ENCODE data around the gene DNAH6.

DNA sequence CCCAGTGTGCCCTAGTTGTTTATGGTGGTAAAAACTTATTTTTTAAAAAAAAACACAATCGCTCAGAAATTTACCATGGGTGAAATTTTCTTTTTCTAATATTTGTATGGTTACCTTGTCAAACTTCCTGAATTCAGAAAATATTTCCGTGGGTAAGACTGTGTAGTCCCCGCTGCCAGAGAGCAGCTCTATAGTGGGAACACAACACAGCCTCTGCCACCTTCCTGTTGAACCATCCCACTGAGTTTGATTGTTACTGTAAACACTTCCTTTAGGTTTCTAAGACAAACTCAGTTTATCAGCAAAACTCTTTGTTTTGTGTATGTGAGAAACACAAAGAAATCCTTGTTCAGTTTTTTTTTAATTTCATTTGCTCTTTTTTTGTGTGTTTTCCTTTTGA is 17.9 kb downstream of the DNAH6 start:
- TF ChIP-seq TCF7L2 (IDR thresholded peaks at IDR 0.05; ENCODE audit: borderline replicate concordance, extremely low read depth, insufficient read depth, insufficient read length) = no peak
- TF ChIP-seq, protein P1, sequence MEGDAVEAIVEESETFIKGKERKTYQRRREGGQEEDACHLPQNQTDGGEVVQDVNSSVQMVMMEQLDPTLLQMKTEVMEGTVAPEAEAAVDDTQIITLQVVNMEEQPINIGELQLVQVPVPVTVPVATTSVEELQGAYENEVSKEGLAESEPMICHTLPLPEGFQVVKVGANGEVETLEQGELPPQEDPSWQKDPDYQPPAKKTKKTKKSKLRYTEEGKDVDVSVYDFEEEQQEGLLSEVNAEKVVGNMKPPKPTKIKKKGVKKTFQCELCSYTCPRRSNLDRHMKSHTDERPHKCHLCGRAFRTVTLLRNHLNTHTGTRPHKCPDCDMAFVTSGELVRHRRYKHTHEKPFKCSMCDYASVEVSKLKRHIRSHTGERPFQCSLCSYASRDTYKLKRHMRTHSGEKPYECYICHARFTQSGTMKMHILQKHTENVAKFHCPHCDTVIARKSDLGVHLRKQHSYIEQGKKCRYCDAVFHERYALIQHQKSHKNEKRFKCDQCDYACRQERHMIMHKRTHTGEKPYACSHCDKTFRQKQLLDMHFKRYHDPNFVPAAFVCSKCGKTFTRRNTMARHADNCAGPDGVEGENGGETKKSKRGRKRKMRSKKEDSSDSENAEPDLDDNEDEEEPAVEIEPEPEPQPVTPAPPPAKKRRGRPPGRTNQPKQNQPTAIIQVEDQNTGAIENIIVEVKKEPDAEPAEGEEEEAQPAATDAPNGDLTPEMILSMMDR (IDR thresholded peaks at IDR 0.05 in 2 of 3, conservative IDR thresholded peaks at IDR 0.05 in 1 of 3; ENCODE audit: borderline replicate concordance in 1 of 3, insufficient read depth in 1 of 3, low read depth in 2 of 3, low read length in 2 of 3) = no peak
- no peak for TF ChIP-seq SRF (IDR thresholded peaks at IDR 0.05; ENCODE audit: low read depth)
- no peak for TF ChIP-seq EZH2 (IDR thresholded peaks at IDR 0.05)
